Measurements from ENCODE around the gene LEMD1.

GRCh38 chr1:205396967-205397616, 24.8 kb downstream of the LEMD1 start:
- TF ChIP-seq CTCF (IDR thresholded peaks at IDR 0.05), result peak in 5 of 7 experiments; percentile 44 to 67 (median 58)
- TF ChIP-seq POLR2AphosphoS5 (IDR thresholded peaks at IDR 0.05), result no peak

Data from stomach (tissue), 4 donors.